Fibroblast of lung (primary cell): Measurements from ENCODE around the gene FKBP2. TPM values are rescaled to one million over a fixed set of nuclear protein-coding genes. Genes with fewer than 3 reads are reported as not detected.

Experiments used
- DNase-seq, 2 donors: peaks; one replicate each; pipeline versions ENCODE4 v3.0.0 to v3.0.0-alpha.2; 2010; ENCODE audit warnings: low read depth in 2 of 2
- H2AFZ ChIP-seq: 2 replicates; pipeline ENCODE4 v1.5.1; 2012; ENCODE audit warnings: low read length, control low read depth, inconsistent platforms
- H3K27ac ChIP-seq: 2 replicates; pipeline ENCODE4 v1.5.1; 2011; ENCODE audit warnings: low read length, control low read depth; ENCODE audit not compliant: insufficient read depth
- H3K27me3 ChIP-seq: 2 replicates; pipeline ENCODE4 v1.5.1; 2011; ENCODE audit warnings: mild to moderate bottlenecking, low read length; ENCODE audit not compliant: control insufficient read depth, insufficient read depth
- H3K36me3 ChIP-seq: 2 replicates; pipeline ENCODE4 v1.5.1; 2011; ENCODE audit warnings: low read length; ENCODE audit not compliant: control insufficient read depth, insufficient read depth
- H3K4me1 ChIP-seq: 2 replicates; pipeline ENCODE4 v1.5.1; 2011; ENCODE audit warnings: low read length; ENCODE audit not compliant: control insufficient read depth, insufficient read depth; ENCODE audit errors: extremely low read depth
- H3K4me2 ChIP-seq: 2 replicates; pipeline ENCODE4 v1.5.1; 2011; ENCODE audit warnings: low read length, control low read depth; ENCODE audit not compliant: insufficient read depth; ENCODE audit errors: extremely low read depth
- H3K4me3 ChIP-seq, 4 experiments: fragments of 200-600 bp in 1 of 4; sonication (generic) in 1 of 4; replicated peaks in 1 of 4; 2 replicates each; pipeline ENCODE4 v1.5.1; 2011 to 2016; ENCODE audit warnings: low read length in 4 of 4, low read depth in 3 of 4, mild to moderate bottlenecking in 3 of 4, control low read depth in 2 of 4, inconsistent platforms in 1 of 4, mixed read lengths in 1 of 4; ENCODE audit not compliant: insufficient read depth in 1 of 4; ENCODE audit errors: control extremely low read depth in 1 of 4
- H3K79me2 ChIP-seq: 2 replicates; pipeline ENCODE4 v1.5.1; 2012; ENCODE audit warnings: mild to moderate bottlenecking, low read length, inconsistent platforms; ENCODE audit not compliant: control insufficient read depth, insufficient read depth
- H3K9ac ChIP-seq: 2 replicates; pipeline ENCODE4 v1.5.1; 2011; ENCODE audit warnings: mild to moderate bottlenecking, low read length, control low read depth; ENCODE audit not compliant: insufficient read depth
- H3K9me3 ChIP-seq: 2 replicates; pipeline ENCODE4 v1.5.1; 2012; ENCODE audit warnings: low read depth, low read length; ENCODE audit not compliant: control insufficient read depth, insufficient read depth
- H4K20me1 ChIP-seq: 2 replicates; pipeline ENCODE4 v1.5.1; 2011; ENCODE audit warnings: low read length; ENCODE audit not compliant: control insufficient read depth, insufficient read depth; ENCODE audit errors: extremely low read depth
- CTCF ChIP-seq, 2 donors: IDR thresholded peaks in 1 of 2; conservative IDR thresholded peaks in 1 of 2; 1 replicate in 1 of 2; 2 replicates in 1 of 2; pipeline ENCODE4 v1.5.1; 2011 to 2012; ENCODE audit warnings: low read length in 2 of 2, control low read depth in 1 of 2, inconsistent platforms in 1 of 2, low read depth in 1 of 2, mild to moderate bottlenecking in 1 of 2
- EZH2 ChIP-seq: IDR thresholded peaks from 2 replicates; pipeline ENCODE4 v1.5.1; 2012; ENCODE audit warnings: low read length, control low read depth, mild to moderate bottlenecking; ENCODE audit errors: missing control alignments
- polyA plus RNA-seq, 2 donors: library from polyadenylated mRNA; depleted of rRNA in 1 of 2; stranded (reverse) in 1 of 2; unstranded in 1 of 2; fragments of >200 nt; gene quantifications; 2 replicates each; pipeline ENCODE4 v1.2.1, GENCODE V29; 2011 to 2012; ENCODE audit warnings: missing spikeins in 1 of 2
- total RNA-seq: library from RNA; depleted of rRNA; stranded (reverse); fragments of >200 nt; gene quantifications from 2 replicates; pipeline ENCODE4 v1.2.1, GENCODE V29; 2014

Gene FKBP2
- total and polyA plus RNA-seq, 2 donors (not counting 1 experiment from before 2014, with no cell fraction given) = 34.7 to 62.9 TPM

- H3K4me3 ChIP-seq = no peak overlapping the region
- no peak overlapping the region for H3K4me2 ChIP-seq
- no peak overlapping the region for H3K27ac ChIP-seq
- H4K20me1 ChIP-seq = no peaks in the 10 kb centered on the region
- no peaks in the 10 kb centered on the region for H3K9me3 ChIP-seq
- H3K79me2 ChIP-seq = peaks cover under 1% of the 10 kb centered on the region
- TF ChIP-seq EZH2 (no peak), CTCF (conservative IDR thresholded peaks at IDR 0.05 in 1 of 2, IDR thresholded peaks at IDR 0.05 in 1 of 2; ENCODE audit: low read depth in 1 of 2, low read length in 2 of 2) (no peak)
- no peak overlapping the region for H3K9ac ChIP-seq
- no peak overlapping the region for H2AFZ ChIP-seq
- DNase-seq = no peak
- no peaks in the 10 kb centered on the region for H3K27me3 ChIP-seq
- H3K36me3 ChIP-seq = peaks cover 28% of the 10 kb centered on the region
- peaks cover 24% of the 10 kb centered on the region for H3K4me1 ChIP-seq
These were observed 26.5 kb downstream of the FKBP2 start for GRCh38 chr11:64267207-64267945.

GRCh38 chr11:64268025-64268892 lies 27.4 kb downstream of the FKBP2 start:
- H3K9ac ChIP-seq = peak overlapping the region; percentile 39
- DNase-seq = peak; percentile 68 to 73
- H3K36me3 ChIP-seq = peaks cover 22% of the 10 kb centered on the region
- peak overlapping the region in 3 of 4 experiments; percentile 22 to 76 (median 68) for H3K4me3 ChIP-seq
- TF ChIP-seq EZH2 (no peak), CTCF (conservative IDR thresholded peaks at IDR 0.05 in 1 of 2, IDR thresholded peaks at IDR 0.05 in 1 of 2; ENCODE audit: low read depth in 1 of 2, low read length in 2 of 2) (no peak)
- peak overlapping the region; percentile 91 for H3K27ac ChIP-seq
- H3K4me2 ChIP-seq = peak overlapping the region; percentile 96
- H3K9me3 ChIP-seq = no peaks in the 10 kb centered on the region
- peaks cover 24% of the 10 kb centered on the region for H3K4me1 ChIP-seq
- peaks cover 2% of the 10 kb centered on the region for H3K79me2 ChIP-seq
- no peaks in the 10 kb centered on the region for H3K27me3 ChIP-seq
- H4K20me1 ChIP-seq = no peaks in the 10 kb centered on the region
- H2AFZ ChIP-seq = no peak overlapping the region

GRCh38 chr11:64268893-64269539 lies 28.1 kb downstream of the FKBP2 start:
- peak; percentile 51 to 61 for DNase-seq
- peaks cover 18% of the 10 kb centered on the region for H3K36me3 ChIP-seq
- no peaks in the 10 kb centered on the region for H4K20me1 ChIP-seq
- peak overlapping the region; percentile 57 to 76 (median 64) for H3K4me3 ChIP-seq
- H3K9ac ChIP-seq = peak overlapping the region; percentile 75
- TF ChIP-seq CTCF (conservative IDR thresholded peaks at IDR 0.05 in 1 of 2, IDR thresholded peaks at IDR 0.05 in 1 of 2; ENCODE audit: low read depth in 1 of 2, low read length in 2 of 2) (no peak), EZH2 (no peak)
- H3K27me3 ChIP-seq = no peaks in the 10 kb centered on the region
- peak overlapping the region; percentile 96 for H3K4me2 ChIP-seq
- H3K9me3 ChIP-seq = no peaks in the 10 kb centered on the region
- H3K4me1 ChIP-seq = peaks cover 24% of the 10 kb centered on the region
- no peak overlapping the region for H2AFZ ChIP-seq
- peak overlapping the region; percentile 91 for H3K27ac ChIP-seq
- H3K79me2 ChIP-seq = peaks cover 2% of the 10 kb centered on the region
